LNCAP (cell line): ENCODE measurements around the gene FAM222A.

Experiments
- TF ChIP-seq, protein P1 (sequence below): fragments of 450-650 bp; IDR thresholded peaks from 2 replicates; pipeline ENCODE4 v1.5.1; 2017; ENCODE audit warnings: mild to moderate bottlenecking

Gene FAM222A

DNA sequence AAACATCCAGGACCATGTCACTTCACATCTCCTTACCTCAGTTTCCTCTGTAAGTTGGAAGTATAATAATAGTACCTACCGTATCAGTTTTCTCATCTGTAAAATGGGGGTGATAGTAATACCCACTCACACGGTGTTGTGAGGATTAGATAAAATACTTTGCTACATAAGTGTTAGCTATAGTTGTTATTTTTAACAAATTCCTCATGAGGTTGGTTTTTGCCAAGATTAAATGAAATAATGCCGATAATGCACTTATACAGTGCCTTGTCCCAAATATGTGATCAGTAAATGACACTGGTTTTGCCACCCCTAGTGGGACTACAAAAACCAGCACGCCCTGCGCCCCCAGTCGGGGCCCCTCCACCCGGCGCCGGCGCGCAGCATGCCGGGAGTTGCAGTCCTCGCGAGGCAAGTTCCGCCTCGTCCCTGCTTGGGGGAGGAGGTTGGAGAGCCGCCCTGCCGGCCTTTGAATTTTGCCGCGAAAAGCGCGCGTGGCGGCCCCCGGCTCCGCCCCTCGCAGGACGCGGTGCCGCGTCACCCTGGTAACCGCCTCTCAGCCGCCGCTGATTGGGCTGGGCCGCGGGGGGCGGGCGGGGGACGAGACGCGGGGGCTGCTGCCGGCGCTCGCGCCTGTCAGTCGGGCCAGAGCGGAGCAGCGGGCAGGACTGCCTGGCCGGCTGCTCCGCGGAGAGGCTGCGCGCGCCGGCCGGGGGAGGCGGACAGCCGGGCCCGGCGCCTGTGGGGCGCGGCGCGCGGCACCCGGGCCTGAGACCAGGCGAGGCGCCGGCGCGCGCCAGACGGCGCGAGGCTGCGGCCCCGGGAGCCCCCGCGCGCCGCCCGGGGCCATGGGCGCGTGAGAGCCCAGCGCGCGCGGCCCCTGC lies at the start of gene FAM222A:
Gene FAM222A (plus strand): TSS at position 639 of the 884 bp plus-strand sequence. CDS start 30,322 bp downstream, outside the sequence.
- TF ChIP-seq, protein P1, sequence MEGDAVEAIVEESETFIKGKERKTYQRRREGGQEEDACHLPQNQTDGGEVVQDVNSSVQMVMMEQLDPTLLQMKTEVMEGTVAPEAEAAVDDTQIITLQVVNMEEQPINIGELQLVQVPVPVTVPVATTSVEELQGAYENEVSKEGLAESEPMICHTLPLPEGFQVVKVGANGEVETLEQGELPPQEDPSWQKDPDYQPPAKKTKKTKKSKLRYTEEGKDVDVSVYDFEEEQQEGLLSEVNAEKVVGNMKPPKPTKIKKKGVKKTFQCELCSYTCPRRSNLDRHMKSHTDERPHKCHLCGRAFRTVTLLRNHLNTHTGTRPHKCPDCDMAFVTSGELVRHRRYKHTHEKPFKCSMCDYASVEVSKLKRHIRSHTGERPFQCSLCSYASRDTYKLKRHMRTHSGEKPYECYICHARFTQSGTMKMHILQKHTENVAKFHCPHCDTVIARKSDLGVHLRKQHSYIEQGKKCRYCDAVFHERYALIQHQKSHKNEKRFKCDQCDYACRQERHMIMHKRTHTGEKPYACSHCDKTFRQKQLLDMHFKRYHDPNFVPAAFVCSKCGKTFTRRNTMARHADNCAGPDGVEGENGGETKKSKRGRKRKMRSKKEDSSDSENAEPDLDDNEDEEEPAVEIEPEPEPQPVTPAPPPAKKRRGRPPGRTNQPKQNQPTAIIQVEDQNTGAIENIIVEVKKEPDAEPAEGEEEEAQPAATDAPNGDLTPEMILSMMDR = no peak

DNA sequence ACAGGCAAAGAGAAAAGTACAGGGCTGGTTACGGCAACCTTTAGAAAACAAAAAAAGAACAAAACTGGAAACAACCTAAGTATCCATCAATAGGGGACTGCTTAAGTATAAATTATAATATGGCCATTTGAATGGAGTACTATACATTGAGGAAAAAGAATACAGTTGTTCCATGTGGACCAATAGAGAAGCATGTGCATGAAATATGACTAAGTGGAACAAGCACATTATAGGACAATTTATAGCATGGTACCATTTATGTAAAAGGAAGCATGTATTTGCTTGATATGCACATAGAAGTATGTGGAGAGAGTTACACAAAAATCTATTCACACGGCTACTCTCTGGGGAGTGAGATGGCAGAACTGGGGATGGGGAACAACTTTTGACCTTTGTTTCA lies 49.2 kb upstream of the FAM222A start:
- TF ChIP-seq, protein P1 = no peak

DNA sequence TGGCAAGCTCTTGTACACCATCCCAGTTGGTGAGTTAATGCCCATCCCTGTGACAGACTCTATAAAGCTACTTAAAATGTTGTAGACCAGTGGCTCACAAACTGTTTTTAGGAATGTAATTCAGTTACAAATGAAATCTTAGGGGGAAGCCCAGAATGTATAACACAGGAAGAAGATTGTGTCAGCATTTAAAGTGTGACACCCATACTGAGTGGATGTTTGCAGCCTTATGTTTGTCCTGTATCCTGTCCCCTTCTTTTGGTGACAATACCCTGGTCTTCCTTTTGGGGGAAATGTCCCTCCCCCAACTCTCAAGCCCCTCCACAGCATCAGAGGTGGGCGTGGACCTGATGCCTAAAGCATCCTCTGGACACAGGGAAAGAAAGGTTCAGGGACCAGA lies 47.6 kb upstream of the FAM222A start:
- TF ChIP-seq, protein P1 = no peak

DNA sequence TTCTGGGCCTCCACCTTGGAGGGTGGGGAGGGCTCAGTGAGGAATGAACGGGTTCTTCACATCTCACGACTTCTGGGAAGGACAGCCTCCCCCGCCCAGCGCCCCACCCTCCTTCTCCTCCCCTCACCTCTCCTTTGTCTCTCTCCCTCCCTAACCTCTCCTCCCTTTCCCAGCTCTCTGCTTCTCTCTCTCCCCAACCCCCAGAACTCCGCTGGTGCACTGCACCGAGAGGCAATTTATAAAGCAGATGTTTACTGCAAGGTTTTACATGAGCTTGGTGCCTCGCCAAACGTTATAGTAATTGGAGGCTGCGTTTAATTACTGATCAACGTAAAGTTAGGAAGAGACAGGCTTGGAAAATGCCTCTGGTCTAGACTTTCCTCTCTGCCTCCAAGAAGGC lies 42.9 kb upstream of the FAM222A start:
- TF ChIP-seq, protein P1 = no peak

DNA sequence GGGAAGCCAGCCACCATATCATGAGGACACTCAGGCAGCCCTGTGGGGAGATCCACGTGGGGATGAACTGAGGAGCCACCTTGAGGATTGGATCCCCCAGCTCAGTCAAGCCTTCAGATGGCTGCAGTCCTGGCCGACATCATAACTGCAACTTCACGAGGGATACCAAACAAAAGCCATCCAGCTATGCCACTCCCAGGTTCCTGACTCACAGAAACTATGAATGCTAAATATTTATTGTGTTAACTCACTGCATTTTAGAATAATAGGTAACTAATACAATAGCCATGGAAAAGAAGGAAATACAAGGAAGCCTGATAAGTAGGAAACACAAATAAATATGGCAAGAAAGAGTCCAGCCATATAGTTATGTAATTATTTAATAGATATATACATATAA lies 42.1 kb upstream of the FAM222A start:
- TF ChIP-seq, protein P1 = no peak

DNA sequence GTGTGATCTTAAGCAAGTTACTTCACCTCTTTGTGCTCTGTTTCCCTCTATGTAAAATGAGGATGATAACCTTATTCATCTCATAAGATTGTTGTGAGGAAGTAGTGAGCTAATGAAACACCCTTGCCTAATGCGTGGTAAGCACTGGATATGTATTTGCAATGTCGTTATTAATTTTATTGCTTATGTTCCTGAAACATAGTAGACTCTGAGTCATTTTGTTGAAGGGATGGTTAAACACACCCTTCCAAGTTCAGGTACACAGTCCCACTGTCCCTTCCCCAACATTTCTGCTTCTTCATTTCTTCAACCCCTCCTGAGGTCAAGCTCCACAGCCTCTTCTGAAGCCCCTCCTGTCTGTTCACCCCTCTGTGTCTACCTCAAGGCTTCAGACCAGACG lies 40.2 kb upstream of the FAM222A start:
- TF ChIP-seq, protein P1 = no peak

DNA sequence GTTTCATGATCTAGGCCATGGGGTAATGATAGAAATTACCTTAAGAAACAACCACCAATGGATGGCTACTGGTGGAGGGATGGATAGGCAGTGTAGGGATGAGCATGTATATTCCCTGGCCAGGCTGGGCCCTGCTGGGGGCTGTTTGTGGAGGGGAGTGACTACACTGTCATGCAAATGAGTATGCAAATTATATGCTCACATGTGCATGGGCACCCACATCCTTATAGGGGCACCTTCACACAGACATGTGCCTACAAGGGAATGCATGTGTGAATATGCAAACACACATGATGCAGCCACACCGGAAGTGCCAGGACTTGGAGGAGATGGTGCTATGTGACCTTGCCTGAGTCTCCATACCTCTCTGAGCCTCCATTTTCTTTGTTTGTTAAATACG lies 39.7 kb upstream of the FAM222A start:
- TF ChIP-seq, protein P1 = no peak
